HEK293T (cell line): Measurements from ENCODE around the gene NPPA.

Experiments
- CTCF ChIA-PET: fragments of 350-600 bp; formaldehyde crosslinking; extraction: SDS; loops from one replicate; lab custom pipeline; 2021; ENCODE audit warnings: antibody characterized with exemption, inconsistent platforms; lab: Yijun Ruan, JAX
- POLR2A ChIA-PET: fragments of 350-600 bp; formaldehyde crosslinking; extraction: SDS; loops from one replicate; lab custom pipeline; 2020; ENCODE audit warnings: antibody characterized with exemption, inconsistent platforms; lab: Yijun Ruan, JAX
- DNase-seq: peaks from one replicate; pipeline ENCODE4 v3.0.0; 2012; ENCODE audit warnings: mixed read lengths; ENCODE audit errors: extremely low spot score
- ARNT ChIP-seq: fragments of 450-650 bp; IDR thresholded peaks from 2 replicates; pipeline ENCODE4 v1.6.1; 2017; ENCODE audit warnings: mild to moderate bottlenecking
- BHLHE40 ChIP-seq: fragments of 450-650 bp; IDR thresholded peaks from 2 replicates; pipeline ENCODE4 v1.6.1; 2016; ENCODE audit warnings: mild to moderate bottlenecking, moderate library complexity, borderline replicate concordance
- CTBP1 ChIP-seq: fragments of 450-650 bp; IDR thresholded peaks from 2 replicates; pipeline ENCODE4 v1.6.1; 2016; ENCODE audit warnings: borderline replicate concordance
- ELF4 ChIP-seq: fragments of 450-650 bp; IDR thresholded peaks from 2 replicates; pipeline ENCODE4 v1.6.1; 2017; ENCODE audit warnings: antibody characterized with exemption
- FOXA1 ChIP-seq: fragments of 450-650 bp; IDR thresholded peaks from 2 replicates; pipeline ENCODE4 v1.6.1; 2016; ENCODE audit warnings: mild to moderate bottlenecking
- FOXK2 ChIP-seq: fragments of 450-650 bp; IDR thresholded peaks from 2 replicates; pipeline ENCODE4 v1.6.1; 2016; ENCODE audit warnings: mild to moderate bottlenecking
- FOXM1 ChIP-seq: fragments of 450-650 bp; IDR thresholded peaks from 2 replicates; pipeline ENCODE4 v1.6.1; 2017; ENCODE audit warnings: mild to moderate bottlenecking, borderline replicate concordance
- HDGF ChIP-seq: fragments of 450-650 bp; IDR thresholded peaks from 2 replicates; pipeline ENCODE4 v1.6.1; 2017; ENCODE audit warnings: antibody characterized with exemption, borderline replicate concordance
- L3MBTL2 ChIP-seq: fragments of 450-650 bp; conservative IDR thresholded peaks from 2 replicates; pipeline ENCODE4 v1.6.1; 2016; ENCODE audit warnings: mild to moderate bottlenecking
- LEF1 ChIP-seq: fragments of 450-650 bp; IDR thresholded peaks from 2 replicates; pipeline ENCODE4 v1.6.1; 2017; ENCODE audit warnings: mild to moderate bottlenecking, borderline replicate concordance
- NFRKB ChIP-seq: fragments of 450-650 bp; IDR thresholded peaks from 2 replicates; pipeline ENCODE4 v1.6.1; 2016; ENCODE audit warnings: mild to moderate bottlenecking, moderate library complexity
- SP1 ChIP-seq: fragments of 450-650 bp; IDR thresholded peaks from 2 replicates; pipeline ENCODE4 v1.6.1; 2017
- SUZ12 ChIP-seq: fragments of 450-650 bp; IDR thresholded peaks from 2 replicates; pipeline ENCODE4 v1.6.1; 2016; ENCODE audit warnings: mild to moderate bottlenecking
- TARDBP ChIP-seq: fragments of 450-650 bp; IDR thresholded peaks from 2 replicates; pipeline ENCODE4 v1.6.1; 2016
- ZNF384 ChIP-seq: fragments of 450-650 bp; IDR thresholded peaks from 2 replicates; pipeline ENCODE4 v1.6.1; 2016
- TF ChIP-seq, protein P1 (sequence below): fragments of 450-650 bp; IDR thresholded peaks from 2 replicates; pipeline ENCODE4 v1.6.1; 2016

NPPA gene

GRCh38 chr1:11800391-11800755 lies 47.2 kb downstream of the NPPA start:
- no peak for TF ChIP-seq TARDBP
- TF ChIP-seq L3MBTL2, result no peak
- no peak for TF ChIP-seq FOXK2
- TF ChIP-seq LEF1, result no peak
- TF ChIP-seq NFRKB, result no peak
- TF ChIP-seq ELF4, result no peak
- no peak for TF ChIP-seq FOXM1
- TF ChIP-seq HDGF, result no peak
- no peak for TF ChIP-seq SP1
- no peak for TF ChIP-seq ZNF384
- no peak for TF ChIP-seq SUZ12
- TF ChIP-seq CTBP1, result no peak
- TF ChIP-seq ARNT, result no peak
- no peak for TF ChIP-seq BHLHE40
- TF ChIP-seq, protein P1, sequence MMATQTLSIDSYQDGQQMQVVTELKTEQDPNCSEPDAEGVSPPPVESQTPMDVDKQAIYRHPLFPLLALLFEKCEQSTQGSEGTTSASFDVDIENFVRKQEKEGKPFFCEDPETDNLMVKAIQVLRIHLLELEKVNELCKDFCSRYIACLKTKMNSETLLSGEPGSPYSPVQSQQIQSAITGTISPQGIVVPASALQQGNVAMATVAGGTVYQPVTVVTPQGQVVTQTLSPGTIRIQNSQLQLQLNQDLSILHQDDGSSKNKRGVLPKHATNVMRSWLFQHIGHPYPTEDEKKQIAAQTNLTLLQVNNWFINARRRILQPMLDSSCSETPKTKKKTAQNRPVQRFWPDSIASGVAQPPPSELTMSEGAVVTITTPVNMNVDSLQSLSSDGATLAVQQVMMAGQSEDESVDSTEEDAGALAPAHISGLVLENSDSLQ, result no peak
- no peak for DNase-seq
- ChIA-PET CTCF (no interaction called here), POLR2A (no interaction called here)

- TF ChIP-seq LEF1 (no peak), HDGF (no peak), ELF4 (no peak), NFRKB (no peak)
- POLR2A ChIA-PET, result no interaction called here
- CTCF ChIA-PET, result no interaction called here
- DNase-seq, result no peak
These were observed 47.7 kb downstream of the NPPA start for GRCh38 chr1:11799896-11800295.

DNA sequence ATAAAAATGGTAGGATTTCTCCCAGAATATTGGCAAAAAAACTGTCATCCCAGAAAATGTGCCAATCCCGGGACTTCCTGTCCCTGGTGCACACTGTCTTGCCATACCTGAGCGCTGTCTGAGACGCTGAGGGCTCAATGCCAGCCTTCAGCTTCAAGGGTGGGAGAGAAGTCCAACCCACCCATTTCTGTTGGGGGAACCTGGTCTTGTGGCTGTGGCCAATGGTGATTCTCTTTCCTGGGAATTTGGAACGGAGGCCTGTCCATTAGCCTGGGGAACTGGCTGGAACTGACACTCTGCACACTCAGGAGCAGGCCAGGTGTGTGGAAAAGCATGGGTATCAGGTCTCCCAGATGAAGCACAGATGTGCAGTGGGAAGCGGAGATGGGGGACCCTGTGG lies 48.5 kb downstream of the NPPA start:
- ChIA-PET CTCF (no interaction called here), POLR2A (no interaction called here)
- TF ChIP-seq FOXK2 (no peak), FOXM1 (no peak), SUZ12 (no peak), ELF4 (no peak), TARDBP (no peak), BHLHE40 (no peak), L3MBTL2 (no peak), LEF1 (no peak), FOXA1 (no peak), CTBP1 (no peak), HDGF (no peak), ARNT (no peak), ZNF384 (no peak), SP1 (no peak)
- TF ChIP-seq, protein P1, result no peak
- DNase-seq, result no peak

GRCh38 chr1:11797525-11798216 lies 49.9 kb downstream of the NPPA start:
- CTCF ChIA-PET, result interaction anchor here (2.3 kb wide), 1 partner anchor 12 kb away, joined by 6 read pairs; no protein-coding TSS in a partner anchor
- DNase-seq, result no peak
- TF ChIP-seq SP1 (no peak), ELF4 (no peak), CTBP1 (no peak), NFRKB (no peak), TARDBP (no peak), FOXK2 (no peak), BHLHE40 (no peak), LEF1 (no peak)
- POLR2A ChIA-PET, result interaction anchor here (0.9 to 1.3 kb wide), 3 partner anchors 8 to 110 kb away, joined by 3 to 4 read pairs (median 4); partner anchors contain the start of genes CLCN6 and MTHFR

GRCh38 chr1:11796036-11796828 lies 51.4 kb downstream of the NPPA start:
- TF ChIP-seq CTBP1, result no peak
- TF ChIP-seq HDGF, result no peak
- TF ChIP-seq ELF4, result no peak
- TF ChIP-seq, protein P1, result no peak
- TF ChIP-seq SUZ12, result no peak
- no peak for TF ChIP-seq FOXA1
- CTCF ChIA-PET, result interaction anchor here (2.3 kb wide), 1 partner anchor 11 kb away, joined by 6 read pairs; no protein-coding TSS in a partner anchor
- DNase-seq, result no peak
- POLR2A ChIA-PET, result no interaction called here
